HepG2 (cell line): ENCODE data around the gene METTL27. TPM values are rescaled to one million over a fixed set of nuclear protein-coding genes. Genes with fewer than 3 reads are reported as not detected.
A peak's percentile ranks its signal among the peaks of the same experiment; 100 is the strongest.

ENCODE experiments used
- FOXA3 ChIP-seq: IDR thresholded peaks from 2 replicates; pipeline ENCODE4 v1.6.1; 2016; ENCODE audit warnings: missing genetic modification reagents, missing compliant biosample characterization
- HOXA7 ChIP-seq: sonication (generic); formaldehyde crosslinking; IDR thresholded peaks from 2 replicates; pipeline ENCODE4 v1.8.1; 2022; ENCODE audit warnings: mild to moderate bottlenecking, missing genetic modification reagents, moderate library complexity
- NR2F1 ChIP-seq, 2 experiments: fragments of 450-650 bp in 1 of 2; formaldehyde crosslinking in 1 of 2; IDR thresholded peaks; 2 replicates each; pipeline versions ENCODE4 v1.5.0 to v1.6.1; 2016 to 2020; ENCODE audit warnings: mild to moderate bottlenecking in 1 of 2, missing compliant biosample characterization in 1 of 2, missing genetic modification reagents in 1 of 2, moderate library complexity in 1 of 2
- POLR2A ChIP-seq, 2 experiments: IDR thresholded peaks; 2 replicates each; pipeline ENCODE4 v1.6.1; 2011; ENCODE audit warnings: low read depth in 2 of 2, low read length in 2 of 2, mild to moderate bottlenecking in 1 of 2, moderate library complexity in 1 of 2; ENCODE audit not compliant: insufficient read depth in 1 of 2
- PPARG ChIP-seq: conservative IDR thresholded peaks from 2 replicates; pipeline ENCODE4 v1.6.1; 2016; ENCODE audit warnings: missing biosample characterization, missing genetic modification reagents
- SMC3 ChIP-seq: IDR thresholded peaks from 2 replicates; pipeline ENCODE4 v1.6.1; 2011; ENCODE audit warnings: low read length, improper control_type of control experiment
- THAP11 ChIP-seq: IDR thresholded peaks from 2 replicates; pipeline ENCODE4 v1.6.1; 2016; ENCODE audit warnings: missing biosample characterization, missing genetic modification reagents
- ZNF737 ChIP-seq: sonication (generic); formaldehyde crosslinking; IDR thresholded peaks from 2 replicates; pipeline ENCODE4 v1.5.0; 2020; ENCODE audit warnings: missing genetic modification reagents, mild to moderate bottlenecking, borderline replicate concordance
- polyA plus RNA-seq, 8 experiments: library from polyadenylated mRNA; depleted of rRNA in 3 of 8; stranded (reverse) in 7 of 8; unstranded in 1 of 8; fragments of >200 nt; fragmentation: Illumina TruSeq in 4 of 8; extraction: Trizol in 4 of 8; gene quantifications; 2 replicates each; pipeline versions ENCODE4 v1.2.1 to v1.2.3, GENCODE V29; 2011 to 2016; ENCODE audit warnings: low read depth in 4 of 8, missing spikeins in 1 of 8, mixed read lengths in 1 of 8; ENCODE audit not compliant: insufficient read depth in 1 of 8
- total RNA-seq, 5 experiments: library from RNA; depleted of rRNA; stranded (reverse); fragments of >200 nt; fragmentation: Illumina TruSeq; extraction: Trizol; gene quantifications; 2 replicates each; pipeline ENCODE4 v1.2.3, GENCODE V29; 2016; ENCODE audit warnings: low read depth in 1 of 5
- TF ChIP-seq, protein P1 (sequence below): sonication (generic); formaldehyde crosslinking; IDR thresholded peaks from 2 replicates; pipeline ENCODE4 v1.4.0; 2020; ENCODE audit warnings: mild to moderate bottlenecking, missing genetic modification reagents
- TF ChIP-seq, protein P2 (sequence below): sonication (generic); formaldehyde crosslinking; IDR thresholded peaks from 2 replicates; pipeline ENCODE4 v1.4.0; 2020; ENCODE audit warnings: low read depth, mild to moderate bottlenecking, missing genetic modification reagents
- TF ChIP-seq, protein P3 (sequence below): sonication (generic); formaldehyde crosslinking; IDR thresholded peaks from 2 replicates; pipeline ENCODE4 v1.4.0; 2020; ENCODE audit warnings: mild to moderate bottlenecking, missing genetic modification reagents
- TF ChIP-seq, protein P4 (sequence below): IDR thresholded peaks from 2 replicates; pipeline ENCODE4 v1.6.1; 2016; ENCODE audit warnings: mild to moderate bottlenecking, missing biosample characterization, missing genetic modification reagents
- TF ChIP-seq, protein P5 (sequence below): sonication (generic); formaldehyde crosslinking; IDR thresholded peaks from 2 replicates; pipeline ENCODE4 v1.4.0; 2020; ENCODE audit warnings: missing genetic modification reagents

METTL27 gene
- total and polyA plus RNA-seq, 2 of the 13 experiments (the other 11 are each of a cell fraction or from before 2014, with no cell fraction given) = 2.0 to 3.0 TPM

DNA sequence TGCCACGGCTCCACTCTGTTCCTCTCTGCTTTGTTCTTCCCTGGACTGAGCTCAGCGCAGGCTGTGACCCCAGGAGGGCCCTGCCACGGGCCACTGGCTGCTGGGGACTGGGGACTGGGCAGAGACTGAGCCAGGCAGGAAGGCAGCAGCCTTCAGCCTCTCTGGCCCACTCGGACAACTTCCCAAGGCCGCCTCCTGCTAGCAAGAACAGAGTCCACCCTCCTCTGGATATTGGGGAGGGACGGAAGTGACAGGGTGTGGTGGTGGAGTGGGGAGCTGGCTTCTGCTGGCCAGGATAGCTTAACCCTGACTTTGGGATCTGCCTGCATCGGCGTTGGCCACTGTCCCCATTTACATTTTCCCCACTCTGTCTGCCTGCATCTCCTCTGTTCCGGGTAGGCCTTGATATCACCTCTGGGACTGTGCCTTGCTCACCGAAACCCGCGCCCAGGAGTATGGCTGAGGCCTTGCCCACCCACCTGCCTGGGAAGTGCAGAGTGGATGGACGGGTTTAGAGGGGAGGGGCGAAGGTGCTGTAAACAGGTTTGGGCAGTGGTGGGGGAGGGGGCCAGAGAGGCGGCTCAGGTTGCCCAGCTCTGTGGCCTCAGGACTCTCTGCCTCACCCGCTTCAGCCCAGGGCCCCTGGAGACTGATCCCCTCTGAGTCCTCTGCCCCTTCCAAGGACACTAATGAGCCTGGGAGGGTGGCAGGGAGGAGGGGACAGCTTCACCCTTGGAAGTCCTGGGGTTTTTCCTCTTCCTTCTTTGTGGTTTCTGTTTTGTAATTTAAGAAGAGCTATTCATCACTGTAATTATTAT is 10.3 kb downstream of the METTL27 start (continued):
- TF ChIP-seq, protein P1, sequence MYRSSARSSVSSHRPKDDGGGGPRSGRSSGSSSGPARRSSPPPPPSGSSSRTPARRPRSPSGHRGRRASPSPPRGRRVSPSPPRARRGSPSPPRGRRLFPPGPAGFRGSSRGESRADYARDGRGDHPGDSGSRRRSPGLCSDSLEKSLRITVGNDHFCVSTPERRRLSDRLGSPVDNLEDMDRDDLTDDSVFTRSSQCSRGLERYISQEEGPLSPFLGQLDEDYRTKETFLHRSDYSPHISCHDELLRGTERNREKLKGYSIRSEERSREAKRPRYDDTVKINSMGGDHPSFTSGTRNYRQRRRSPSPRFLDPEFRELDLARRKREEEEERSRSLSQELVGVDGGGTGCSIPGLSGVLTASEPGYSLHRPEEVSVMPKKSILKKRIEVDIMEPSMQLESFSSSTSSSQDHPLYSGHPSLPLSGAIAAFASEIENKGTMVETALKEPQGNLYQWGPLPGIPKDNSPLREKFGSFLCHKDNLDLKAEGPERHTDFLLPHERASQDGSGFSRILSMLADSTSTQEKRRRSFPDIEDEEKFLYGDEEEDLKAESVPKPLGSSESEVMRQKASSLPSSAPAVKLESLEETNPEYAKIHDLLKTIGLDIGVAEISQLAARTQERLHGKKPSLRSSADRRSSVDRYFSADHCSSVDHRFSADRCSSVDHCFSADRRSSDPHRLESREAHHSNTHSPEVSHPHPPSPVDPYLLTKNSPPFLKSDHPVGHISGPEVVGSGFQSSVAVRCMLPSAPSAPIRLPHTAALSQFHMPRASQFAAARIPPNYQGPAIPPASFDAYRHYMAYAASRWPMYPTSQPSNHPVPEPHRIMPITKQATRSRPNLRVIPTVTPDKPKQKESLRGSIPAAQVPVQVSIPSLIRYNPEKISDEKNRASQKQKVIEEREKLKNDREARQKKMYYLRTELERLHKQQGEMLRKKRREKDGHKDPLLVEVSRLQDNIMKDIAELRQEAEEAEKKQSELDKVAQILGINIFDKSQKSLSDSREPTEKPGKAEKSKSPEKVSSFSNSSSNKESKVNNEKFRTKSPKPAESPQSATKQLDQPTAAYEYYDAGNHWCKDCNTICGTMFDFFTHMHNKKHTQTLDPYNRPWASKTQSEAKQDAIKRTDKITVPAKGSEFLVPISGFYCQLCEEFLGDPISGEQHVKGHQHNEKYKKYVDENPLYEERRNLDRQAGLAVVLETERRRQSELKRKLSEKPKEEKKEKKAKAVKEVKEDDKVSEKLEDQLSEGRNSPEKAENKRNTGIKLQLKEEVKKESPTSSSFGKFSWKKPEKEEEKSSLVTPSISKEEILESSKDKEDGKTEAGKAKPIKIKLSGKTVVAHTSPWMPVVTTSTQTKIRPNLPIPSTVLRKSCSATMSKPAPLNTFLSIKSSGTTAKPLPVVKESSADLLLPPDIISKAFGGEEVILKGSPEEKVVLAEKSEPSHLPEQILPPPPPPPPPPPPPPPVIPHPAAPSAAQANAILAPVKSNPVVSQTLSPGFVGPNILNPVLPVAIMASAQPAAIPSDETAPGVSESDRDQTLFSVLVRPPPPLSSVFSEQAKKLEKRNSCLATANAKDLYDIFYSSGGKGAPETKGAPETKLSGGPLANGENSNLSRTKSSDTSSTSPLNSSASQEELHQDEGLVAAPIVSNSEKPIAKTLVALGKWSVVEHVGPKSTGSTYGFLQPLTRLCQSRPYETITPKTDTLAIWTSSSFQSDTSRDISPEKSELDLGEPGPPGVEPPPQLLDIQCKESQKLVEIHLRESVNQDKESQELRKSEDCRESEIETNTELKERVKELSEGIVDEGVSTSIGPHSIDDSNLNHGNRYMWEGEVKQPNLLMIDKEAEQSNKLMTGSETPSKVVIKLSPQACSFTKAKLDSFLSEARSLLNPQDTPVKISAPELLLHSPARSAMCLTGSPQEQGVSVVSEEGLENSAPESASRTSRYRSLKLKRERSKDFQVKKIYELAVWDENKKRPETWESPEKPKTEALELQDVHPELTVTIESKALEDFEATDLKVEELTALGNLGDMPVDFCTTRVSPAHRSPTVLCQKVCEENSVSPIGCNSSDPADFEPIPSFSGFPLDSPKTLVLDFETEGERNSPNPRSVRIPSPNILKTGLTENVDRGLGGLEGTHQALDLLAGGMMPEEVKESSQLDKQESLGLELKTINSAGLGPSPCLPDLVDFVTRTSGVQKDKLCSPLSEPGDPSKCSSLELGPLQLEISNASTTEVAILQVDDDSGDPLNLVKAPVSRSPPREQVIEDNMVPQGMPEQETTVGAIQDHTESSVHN (CRISPR knock-in tag) = no peak
- TF ChIP-seq HOXA7 (CRISPR knock-in tag) = no peak
- TF ChIP-seq THAP11 (CRISPR knock-in tag) = no peak
- TF ChIP-seq, protein P2, sequence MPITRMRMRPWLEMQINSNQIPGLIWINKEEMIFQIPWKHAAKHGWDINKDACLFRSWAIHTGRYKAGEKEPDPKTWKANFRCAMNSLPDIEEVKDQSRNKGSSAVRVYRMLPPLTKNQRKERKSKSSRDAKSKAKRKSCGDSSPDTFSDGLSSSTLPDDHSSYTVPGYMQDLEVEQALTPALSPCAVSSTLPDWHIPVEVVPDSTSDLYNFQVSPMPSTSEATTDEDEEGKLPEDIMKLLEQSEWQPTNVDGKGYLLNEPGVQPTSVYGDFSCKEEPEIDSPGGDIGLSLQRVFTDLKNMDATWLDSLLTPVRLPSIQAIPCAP (CRISPR knock-in tag) = no peak
- 0 out of 2 replicates have a peak, but pooled peaks have one; percentile 13 for TF ChIP-seq PPARG (CRISPR knock-in tag)
- peak in 1 of 2 experiments; percentile 41; a peak in 1 of 4 replicates for TF ChIP-seq POLR2A (IDR thresholded peaks at IDR 0.05; ENCODE audit: insufficient read depth in 1 of 2, low read depth in 2 of 2, low read length in 2 of 2)
- TF ChIP-seq, protein P3, sequence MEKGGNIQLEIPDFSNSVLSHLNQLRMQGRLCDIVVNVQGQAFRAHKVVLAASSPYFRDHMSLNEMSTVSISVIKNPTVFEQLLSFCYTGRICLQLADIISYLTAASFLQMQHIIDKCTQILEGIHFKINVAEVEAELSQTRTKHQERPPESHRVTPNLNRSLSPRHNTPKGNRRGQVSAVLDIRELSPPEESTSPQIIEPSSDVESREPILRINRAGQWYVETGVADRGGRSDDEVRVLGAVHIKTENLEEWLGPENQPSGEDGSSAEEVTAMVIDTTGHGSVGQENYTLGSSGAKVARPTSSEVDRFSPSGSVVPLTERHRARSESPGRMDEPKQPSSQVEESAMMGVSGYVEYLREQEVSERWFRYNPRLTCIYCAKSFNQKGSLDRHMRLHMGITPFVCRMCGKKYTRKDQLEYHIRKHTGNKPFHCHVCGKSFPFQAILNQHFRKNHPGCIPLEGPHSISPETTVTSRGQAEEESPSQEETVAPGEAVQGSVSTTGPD (CRISPR knock-in tag) = no peak
- 0 out of 2 replicates have a peak, but pooled peaks have one; percentile 13 for TF ChIP-seq FOXA3 (CRISPR knock-in tag)
- TF ChIP-seq SMC3 = no peak
- TF ChIP-seq, protein P4, sequence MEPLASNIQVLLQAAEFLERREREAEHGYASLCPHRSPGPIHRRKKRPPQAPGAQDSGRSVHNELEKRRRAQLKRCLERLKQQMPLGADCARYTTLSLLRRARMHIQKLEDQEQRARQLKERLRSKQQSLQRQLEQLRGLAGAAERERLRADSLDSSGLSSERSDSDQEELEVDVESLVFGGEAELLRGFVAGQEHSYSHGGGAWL (CRISPR knock-in tag) = peak; percentile 50; the same call in 1 of the 2 replicates
- TF ChIP-seq ZNF737 (CRISPR knock-in tag) = no peak
- TF ChIP-seq, protein P5, sequence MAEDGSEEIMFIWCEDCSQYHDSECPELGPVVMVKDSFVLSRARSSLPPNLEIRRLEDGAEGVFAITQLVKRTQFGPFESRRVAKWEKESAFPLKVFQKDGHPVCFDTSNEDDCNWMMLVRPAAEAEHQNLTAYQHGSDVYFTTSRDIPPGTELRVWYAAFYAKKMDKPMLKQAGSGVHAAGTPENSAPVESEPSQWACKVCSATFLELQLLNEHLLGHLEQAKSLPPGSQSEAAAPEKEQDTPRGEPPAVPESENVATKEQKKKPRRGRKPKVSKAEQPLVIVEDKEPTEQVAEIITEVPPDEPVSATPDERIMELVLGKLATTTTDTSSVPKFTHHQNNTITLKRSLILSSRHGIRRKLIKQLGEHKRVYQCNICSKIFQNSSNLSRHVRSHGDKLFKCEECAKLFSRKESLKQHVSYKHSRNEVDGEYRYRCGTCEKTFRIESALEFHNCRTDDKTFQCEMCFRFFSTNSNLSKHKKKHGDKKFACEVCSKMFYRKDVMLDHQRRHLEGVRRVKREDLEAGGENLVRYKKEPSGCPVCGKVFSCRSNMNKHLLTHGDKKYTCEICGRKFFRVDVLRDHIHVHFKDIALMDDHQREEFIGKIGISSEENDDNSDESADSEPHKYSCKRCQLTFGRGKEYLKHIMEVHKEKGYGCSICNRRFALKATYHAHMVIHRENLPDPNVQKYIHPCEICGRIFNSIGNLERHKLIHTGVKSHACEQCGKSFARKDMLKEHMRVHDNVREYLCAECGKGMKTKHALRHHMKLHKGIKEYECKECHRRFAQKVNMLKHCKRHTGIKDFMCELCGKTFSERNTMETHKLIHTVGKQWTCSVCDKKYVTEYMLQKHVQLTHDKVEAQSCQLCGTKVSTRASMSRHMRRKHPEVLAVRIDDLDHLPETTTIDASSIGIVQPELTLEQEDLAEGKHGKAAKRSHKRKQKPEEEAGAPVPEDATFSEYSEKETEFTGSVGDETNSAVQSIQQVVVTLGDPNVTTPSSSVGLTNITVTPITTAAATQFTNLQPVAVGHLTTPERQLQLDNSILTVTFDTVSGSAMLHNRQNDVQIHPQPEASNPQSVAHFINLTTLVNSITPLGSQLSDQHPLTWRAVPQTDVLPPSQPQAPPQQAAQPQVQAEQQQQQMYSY (CRISPR knock-in tag) = no peak
- no peak for TF ChIP-seq NR2F1 (CRISPR knock-in tag; IDR thresholded peaks at IDR 0.05)
